HK-2 (cell line): ENCODE measurements around the gene SLC26A9.

ENCODE experiments used
- DNase-seq: peaks from one replicate; pipeline ENCODE4 v3.0.0-alpha.2; 2018; ENCODE audit not compliant: unreplicated experiment

SLC26A9 gene, protein sequence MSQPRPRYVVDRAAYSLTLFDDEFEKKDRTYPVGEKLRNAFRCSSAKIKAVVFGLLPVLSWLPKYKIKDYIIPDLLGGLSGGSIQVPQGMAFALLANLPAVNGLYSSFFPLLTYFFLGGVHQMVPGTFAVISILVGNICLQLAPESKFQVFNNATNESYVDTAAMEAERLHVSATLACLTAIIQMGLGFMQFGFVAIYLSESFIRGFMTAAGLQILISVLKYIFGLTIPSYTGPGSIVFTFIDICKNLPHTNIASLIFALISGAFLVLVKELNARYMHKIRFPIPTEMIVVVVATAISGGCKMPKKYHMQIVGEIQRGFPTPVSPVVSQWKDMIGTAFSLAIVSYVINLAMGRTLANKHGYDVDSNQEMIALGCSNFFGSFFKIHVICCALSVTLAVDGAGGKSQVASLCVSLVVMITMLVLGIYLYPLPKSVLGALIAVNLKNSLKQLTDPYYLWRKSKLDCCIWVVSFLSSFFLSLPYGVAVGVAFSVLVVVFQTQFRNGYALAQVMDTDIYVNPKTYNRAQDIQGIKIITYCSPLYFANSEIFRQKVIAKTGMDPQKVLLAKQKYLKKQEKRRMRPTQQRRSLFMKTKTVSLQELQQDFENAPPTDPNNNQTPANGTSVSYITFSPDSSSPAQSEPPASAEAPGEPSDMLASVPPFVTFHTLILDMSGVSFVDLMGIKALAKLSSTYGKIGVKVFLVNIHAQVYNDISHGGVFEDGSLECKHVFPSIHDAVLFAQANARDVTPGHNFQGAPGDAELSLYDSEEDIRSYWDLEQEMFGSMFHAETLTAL

DNA sequence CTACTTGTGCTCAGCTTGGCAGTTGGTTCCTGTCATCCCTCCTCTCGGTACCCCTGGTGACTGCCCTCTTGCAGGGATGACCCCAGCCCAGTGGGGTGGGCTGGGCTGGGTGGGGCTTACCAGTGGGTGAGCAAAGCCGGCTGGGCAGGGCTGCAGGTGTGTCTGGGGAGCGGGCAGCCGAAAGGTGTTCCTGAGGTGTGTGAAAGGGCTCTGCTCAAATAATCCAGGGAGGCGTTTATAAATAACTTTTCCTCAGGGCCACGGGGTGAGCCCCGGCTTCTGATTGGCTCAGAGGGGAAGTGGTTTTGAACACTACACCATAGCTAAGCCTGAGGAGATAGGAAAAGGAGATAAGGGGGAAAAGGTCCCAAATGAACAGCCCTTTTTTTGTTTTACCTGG is at the start of gene SLC26A9:
Gene SLC26A9, minus strand, starts transcription at position 212 of the 400 bp plus-strand sequence. CDS start 7,636 bp downstream, outside the sequence.
- no peak for DNase-seq

DNA sequence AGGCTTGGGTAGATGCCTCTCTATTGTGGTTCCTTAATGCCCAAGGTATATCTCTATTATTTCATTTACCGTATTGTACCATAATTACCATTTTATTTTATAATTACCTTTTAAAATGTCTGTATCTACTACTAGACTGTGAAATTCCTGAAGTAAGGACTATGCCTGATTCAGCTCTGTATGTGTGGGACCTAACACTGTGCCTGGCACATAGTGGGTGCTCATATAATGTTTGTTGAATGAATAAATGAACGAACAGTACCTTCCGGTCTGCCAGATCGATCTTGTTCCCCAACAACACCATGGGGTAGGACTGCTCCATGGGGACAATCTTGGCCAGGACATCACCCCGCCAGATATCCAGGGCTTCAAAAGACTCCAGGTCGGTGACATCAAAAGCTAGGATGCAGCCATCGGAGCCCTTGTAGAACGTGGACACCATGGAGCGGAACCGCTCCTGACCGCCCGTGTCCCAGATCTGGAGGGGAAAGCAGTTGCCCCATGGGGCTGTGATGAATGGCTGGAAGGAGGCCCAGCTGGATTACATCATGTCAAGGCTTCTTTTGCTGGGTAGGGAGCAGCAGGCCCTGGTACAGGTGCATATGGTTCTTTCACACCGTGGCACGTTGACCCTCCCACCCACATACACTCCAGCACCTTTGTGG is 49.1 kb upstream of the SLC26A9 start:
- DNase-seq: no peak

DNA sequence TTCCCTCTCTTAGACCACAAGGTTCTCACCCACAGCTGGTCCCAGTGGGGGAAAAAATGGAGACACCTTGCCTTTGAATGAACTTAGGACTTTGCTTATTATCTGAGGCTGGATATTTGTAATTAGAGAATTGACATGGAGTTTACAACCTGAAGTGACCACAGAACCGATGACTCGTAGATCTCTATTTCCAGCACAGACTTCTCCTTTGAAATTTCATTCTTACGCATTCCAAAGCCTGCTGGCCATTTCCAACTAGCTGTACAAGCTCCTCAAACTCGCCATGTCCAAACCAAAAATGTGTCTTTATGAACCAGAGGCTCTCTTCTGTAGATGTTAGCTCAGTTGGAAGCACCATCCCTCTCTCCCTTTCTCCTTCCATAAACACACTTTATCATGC is 48.0 kb upstream of the SLC26A9 start:
- DNase-seq: no peak

DNA sequence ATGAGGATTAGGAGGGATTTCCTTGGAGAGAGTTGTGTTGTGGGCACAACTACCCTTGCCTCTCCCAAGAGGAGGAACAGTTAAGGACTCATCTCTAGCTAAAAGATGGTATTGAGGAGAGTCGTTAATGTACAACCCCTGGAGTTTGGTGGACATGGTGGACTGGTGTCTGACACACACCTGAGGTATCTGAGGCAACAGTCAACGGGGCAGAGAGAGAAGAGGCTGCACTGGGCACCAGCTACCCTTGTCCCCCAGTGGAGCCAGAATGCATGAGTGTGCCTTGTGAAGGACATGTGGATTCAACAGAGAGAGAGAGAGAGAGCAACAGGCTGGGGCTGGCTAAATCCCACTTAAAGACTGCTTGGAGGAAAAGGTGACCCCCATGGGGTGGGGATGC is 47.0 kb upstream of the SLC26A9 start:
- no peak for DNase-seq

DNA sequence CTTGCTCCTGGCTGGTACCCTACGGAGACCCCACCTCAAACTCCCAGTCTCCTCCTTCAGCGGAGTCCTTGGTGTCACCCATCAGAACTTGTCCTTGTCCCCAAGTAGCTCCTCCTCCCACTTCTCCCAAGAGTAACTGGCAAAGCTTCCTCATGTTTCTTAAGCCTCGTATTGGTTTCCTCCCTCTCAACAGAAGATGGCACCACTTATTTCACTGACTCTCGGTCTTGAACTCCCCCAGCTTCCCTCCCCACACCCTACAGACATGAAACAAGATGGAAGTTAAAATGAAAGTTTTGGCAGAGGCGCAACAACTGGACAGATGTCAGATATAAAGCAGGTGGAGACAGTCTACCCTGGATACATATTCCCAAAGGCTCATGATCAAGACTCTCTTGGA is 46.5 kb upstream of the SLC26A9 start:
- DNase-seq: no peak

DNA sequence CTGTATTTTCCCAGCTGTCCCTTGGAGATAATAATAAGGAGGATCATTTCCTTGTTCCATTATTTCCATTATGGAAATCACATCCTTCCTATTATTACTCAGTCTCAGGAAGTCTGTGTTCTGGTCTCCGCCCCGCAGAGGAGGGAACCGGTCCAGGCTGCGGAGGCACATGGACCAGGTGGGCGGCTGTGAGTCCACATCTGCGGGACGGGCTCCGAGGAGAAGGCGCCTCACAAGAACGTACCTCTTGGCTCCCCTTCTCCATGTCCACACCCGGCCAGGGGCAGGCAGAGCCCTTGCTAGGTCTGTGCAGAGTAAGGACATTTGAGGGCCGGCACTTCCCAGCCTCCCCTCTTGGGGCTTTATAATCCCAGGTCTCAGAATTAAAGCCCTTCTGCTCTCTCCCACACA is 45.3 kb upstream of the SLC26A9 start:
- DNase-seq: no peak

DNA sequence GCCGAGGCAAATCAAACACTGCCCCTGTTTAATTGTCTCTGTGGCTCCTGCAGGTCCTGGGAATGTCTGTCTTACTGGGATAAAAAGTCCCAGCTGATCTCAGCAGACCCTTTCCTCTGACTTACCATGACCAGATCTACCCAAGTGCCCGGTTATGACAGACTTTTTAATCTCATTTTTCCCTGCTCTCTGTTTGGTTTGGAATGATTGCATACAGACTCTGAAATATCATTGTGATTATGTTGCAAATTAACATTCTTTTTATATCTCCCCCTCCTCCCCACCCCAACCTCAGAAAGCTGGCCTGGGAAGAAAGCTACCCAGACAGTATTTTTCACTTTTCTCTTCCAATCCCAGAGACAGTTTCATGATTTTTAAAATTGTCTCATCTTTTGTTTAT is 43.6 kb upstream of the SLC26A9 start:
- no peak for DNase-seq

DNA sequence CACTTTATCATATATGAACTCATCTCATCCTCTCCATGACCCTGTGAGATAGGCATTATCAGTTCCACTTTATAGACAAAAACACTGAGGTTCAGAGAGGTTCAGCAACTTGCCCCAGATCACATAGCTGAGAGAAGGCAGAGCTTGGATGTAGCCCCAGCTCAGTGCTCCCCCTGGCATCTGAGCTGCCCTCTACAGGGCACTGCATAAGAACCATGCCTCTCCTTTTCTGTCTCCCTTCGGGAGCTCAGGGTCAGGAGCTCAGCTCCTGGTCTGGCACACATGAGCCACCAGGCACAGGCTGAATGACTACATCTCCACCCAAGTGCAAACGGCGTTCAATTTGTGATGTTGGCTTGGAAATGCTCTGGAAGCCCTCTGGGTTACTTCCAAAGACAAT is 43.0 kb upstream of the SLC26A9 start:
- DNase-seq: no peak

DNA sequence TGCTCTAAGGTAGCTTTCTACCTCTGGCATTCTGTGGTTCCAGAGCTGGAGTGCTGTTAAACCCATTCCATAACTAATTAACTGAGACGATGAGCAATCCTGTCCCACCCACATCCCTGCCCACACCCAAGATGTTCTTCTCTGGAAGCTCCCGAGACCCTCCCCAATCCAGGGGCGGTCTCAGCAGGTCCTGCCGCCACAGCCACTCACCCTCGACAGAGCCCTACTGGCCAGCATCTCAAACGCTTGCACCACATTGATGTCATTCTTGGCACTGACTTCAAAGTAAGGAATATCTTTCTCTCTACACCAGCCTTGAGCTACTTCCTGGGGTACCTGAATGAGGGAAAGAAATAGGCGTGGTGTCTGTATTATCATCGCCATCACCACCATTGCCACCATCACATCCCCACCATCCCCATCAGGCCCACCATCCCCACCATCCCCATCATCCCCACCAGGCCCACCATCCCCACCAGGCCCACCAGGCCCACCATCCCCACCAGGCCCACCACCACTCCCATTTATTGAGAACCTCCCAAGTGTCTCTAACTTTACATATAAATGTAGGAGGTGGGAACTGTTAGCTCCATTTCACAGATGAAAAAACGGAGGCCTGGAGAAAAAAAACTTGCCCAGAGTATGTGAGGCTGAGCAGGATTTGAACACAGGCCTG is 42.2 kb upstream of the SLC26A9 start:
- DNase-seq: no peak

DNA sequence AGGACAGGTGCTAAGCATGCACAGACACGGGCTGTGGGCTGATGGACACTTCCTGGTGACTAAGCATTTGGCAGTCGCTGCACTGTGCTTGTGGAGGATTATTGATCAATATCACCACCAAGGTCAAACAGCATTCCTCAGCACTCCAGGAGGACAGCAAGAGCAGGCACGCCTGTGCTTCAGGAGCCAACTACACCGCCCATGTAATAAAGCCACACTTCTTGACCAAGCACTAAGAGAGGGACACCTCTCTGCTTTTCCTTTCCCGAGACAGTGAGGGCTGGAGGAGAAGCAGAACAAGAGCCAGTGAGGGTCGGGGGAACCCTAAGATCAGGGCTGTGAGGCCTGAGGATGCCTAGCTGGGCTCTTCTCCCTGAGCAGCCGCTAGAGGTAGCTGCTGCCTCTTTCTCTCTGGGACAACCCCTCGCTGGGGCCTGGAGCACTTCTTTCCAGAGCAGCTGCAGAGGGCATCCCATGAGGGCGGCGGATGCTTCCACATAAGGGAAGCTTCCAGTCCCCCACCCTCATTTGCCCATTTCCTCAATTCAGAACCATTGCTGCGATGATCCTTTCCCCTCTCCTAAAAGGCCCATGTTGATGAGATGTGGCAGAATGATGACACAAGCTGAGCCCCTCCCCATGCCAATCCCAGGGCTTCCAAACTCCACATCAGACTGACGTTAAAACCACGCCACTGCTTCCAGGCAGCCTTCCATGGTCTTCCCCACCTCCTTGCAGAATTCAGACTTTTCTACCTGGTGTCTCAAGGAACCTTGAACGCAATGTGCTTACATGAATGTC is 40.9 kb upstream of the SLC26A9 start:
- DNase-seq: peak; percentile 56

DNA sequence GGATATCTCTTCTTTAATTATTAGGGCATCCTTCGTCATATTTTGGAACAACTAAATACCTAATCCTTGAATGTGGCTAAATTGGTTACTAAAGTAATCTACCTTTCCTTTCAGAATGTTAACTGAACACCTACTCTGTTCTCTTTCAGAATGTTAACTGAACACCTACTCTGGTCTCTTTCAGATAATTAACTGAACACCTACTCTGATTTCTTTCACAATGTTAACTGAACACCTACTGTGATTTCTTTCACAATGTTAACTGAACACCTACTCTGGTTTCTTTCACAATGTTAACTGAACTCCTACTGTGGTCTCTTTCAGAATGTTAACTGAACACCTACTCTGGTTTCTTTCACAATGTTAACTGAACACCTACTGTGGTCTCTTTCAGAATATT is 38.0 kb upstream of the SLC26A9 start:
- DNase-seq: no peak

DNA sequence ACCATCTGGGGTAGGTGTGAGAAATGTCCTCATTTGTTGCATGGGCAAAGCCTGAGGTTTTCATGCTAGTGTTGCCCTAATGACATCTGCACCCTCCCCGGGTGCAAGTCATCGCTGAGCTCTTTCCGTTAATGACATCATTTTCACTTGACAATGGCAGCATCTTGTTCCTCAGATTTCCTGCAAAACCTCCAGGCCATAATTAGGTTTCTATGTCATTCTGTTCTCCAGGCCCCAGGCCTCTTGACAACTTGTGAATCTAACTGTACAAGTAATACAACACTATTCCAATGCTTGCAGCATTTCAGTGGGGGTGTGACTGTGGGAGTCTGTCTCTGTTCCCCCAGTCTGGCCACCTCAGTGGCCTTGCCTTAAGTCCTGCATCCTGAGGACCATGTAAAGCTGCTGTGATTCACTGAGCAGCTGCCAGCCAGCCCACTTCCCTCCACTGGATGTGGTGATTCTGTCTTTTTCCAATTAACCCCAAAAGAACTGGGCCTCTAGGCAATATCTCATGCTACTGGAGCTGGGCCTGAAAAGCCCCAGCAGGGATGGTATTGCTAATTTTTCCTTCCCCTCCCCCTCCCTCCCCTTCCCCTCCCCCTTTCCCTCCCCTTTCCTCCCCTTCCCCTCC is 37.1 kb upstream of the SLC26A9 start:
- DNase-seq: no peak

DNA sequence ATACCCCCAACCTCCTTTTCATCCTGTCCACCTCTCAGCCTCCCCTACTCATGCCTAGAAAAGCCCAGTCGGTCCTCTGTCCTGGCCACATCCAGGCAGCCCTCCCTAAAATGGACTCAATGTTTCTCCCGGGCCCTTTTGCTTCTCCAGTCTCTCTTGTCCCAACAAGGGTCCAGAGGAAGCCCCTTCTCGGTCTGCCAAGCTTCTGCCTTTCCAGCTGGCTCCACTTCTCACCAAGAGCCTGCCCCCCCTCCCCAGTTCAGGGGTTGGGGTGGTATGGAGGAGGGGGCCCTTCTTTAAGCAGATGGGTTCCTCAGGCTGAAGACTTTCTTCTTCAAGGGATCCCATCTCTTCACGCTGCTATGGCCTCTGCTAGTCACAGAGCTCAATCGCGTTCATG is 36.0 kb upstream of the SLC26A9 start:
- no peak for DNase-seq

DNA sequence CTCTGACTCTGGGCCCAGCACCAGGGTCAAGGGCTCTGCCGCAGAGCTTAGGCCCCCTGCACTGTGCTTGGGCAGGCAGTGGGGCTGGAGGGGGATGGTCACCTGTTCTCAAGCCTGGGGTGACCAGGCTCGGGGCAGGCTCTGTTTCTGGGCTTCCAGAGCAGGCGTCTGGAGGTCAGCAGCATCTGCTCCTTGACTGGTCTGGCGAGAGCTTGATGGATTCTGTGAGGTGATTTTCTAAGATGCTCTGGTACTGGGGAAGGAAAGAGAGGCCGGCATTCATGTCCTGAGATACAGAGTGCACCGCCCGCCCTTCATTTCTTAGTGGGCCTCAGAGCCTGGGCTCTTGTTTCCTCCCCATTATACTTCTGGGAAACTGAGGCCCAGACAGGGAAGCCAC is 35.4 kb upstream of the SLC26A9 start:
- no peak for DNase-seq

DNA sequence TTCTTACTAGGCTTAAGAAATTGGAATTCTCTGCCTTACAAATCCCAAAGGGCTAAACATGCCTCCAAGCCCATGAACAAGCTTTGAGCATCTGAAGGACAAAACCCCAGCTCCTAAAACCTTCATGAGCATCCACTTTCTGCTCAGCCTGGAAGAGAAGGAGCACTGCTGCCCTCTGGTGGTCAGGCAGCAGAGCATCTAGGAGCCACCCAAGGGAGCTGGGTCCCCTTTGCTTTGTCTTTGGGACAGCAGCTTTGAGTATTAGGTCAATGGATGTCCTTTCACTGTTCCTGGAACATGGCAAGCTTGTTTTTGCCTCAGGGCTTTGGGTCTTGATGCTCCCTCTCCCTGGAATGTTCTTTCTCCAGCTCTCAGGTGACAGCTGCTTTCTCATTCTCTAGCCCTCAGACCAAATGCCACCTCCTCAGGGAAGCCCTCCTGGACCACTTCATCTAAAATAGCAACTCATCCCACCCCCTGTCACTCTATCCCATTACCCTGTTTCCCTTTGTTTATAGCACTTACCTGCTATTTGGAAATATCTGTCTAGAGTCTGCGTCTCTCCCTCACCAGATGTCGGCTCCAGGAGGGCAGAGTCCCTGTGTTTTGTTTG is 34.3 kb upstream of the SLC26A9 start:
- peak; percentile 80 for DNase-seq

DNA sequence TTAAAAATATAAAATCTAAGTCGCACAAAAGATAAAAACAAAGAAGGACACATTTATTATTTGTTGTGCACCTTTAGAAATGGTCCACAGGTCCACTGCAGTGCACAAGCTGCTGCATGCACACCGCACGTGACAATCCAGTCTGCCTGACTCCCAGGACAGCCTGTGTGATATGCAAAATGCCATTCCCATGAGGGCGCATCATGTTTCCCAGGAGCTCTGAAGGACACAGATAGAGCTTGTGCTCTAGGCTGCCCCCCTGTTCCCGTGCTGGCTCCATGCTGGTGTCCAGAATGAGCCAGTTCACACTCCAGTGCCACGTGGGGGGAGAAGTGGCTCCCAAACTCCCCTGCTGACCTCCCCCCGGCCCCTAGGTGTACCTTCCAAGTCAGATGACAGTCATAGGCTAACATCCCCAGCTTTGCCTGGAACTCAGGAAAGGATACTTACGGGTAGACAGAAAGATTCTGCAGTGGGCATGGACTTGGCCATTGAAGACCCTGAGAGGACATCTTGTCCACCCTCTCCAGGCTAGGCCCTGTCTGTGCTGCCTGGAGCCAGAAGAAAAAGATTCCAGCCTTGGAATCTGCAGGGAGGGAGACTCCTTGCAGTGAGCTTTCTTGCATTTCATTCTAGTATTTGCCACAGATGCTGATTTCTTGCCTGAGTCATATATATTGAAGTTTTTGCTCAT is 33.6 kb upstream of the SLC26A9 start:
- no peak for DNase-seq

DNA sequence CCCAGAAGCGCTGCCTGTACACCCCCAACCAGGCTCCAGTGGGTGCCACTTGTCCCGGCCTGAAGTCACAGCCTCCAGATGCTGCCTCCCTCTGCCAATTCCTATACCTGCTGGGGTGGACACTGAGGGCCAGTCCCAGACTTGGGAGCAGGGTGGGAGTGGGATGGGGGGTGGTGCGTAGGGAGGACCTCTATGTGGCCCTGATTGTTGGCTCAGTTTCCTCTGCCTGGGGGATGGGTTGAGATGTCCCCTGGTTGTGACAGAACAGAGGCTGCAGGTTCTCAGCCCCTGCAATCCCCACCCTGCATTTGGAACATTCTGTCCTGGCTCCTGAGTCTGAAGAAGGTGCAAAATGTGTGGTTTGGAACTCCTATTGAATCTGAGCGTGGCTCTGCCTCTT is 32.8 kb upstream of the SLC26A9 start:
- no peak for DNase-seq

DNA sequence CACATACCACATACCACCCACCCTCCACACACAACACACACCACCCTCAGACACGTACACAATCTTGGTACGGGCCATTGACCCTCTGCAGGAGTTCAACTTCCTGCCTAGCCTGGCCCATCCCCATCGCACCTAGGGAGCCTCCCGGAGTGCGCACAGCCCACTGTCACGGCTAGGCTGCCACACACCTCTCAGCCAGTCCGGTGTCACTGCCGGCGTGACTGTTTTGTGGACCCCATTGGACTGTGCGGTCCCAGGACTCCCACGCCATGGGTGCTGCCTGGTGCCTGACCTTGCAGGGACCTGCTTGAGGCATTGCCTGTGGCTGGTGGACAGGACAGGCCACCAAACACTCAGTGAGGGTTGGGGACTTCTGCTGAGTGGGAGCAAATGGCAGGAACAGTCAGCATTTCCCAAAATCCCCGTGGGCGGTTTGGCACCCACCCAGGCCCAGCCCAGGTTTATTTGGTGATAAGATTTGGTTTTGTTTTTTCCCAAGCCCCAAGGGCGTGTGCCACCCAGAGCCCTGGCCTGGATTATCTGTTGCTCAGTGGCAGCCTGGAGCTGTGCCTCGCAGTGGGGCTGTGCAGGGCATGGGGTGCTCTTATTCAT is 32.2 kb upstream of the SLC26A9 start:
- no peak for DNase-seq

DNA sequence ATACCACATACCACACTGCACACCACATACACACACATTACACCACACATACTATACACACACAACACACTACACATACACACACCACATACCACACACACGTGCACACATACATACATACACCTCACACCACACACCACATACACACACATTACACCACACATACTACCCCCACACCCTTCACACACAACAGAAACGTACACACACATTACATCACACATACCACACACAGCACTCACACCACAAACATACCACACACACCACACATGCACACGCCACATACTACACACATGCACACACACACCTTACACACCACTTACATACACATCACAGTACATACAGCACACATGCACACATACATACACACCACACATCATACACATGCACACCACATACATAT is 31.5 kb upstream of the SLC26A9 start:
- DNase-seq: no peak
